Right lobe of liver (tissue), 4 donors: ENCODE measurements around the gene HACE1.
"Not testable (repeated sequence)": the region's sequence is repeated elsewhere in the genome, so short reads cannot be mapped to it uniquely, and the experiment has no call there.

Experiments used
- CTCF ChIP-seq, 4 donors: fragments of 200-600 bp in 3 of 4; fragments of 450-650 bp in 1 of 4; IDR thresholded peaks; one replicate each; pipeline versions ENCODE4 v1.5.1 to v1.8.0; 2016 to 2022; ENCODE audit warnings: antibody characterized with exemption in 4 of 4, mild to moderate bottlenecking in 2 of 4
- POLR2A ChIP-seq: fragments of 450-650 bp; IDR thresholded peaks from one replicate; pipeline ENCODE4 v1.6.1; 2017; ENCODE audit warnings: antibody characterized with exemption, mild to moderate bottlenecking
- donor health status: DM: no; HTN: no; CAD: no.
- donor health status: DM: no; HTN: no; CAD: no.
- donor health status: DM: no; HTN: yes; CAD: no.

GRCh38 chr6:104847721-104848120, 12.0 kb downstream of the HACE1 start:
- not testable (repeated sequence) for TF ChIP-seq POLR2A; CTCF (IDR thresholded peaks at IDR 0.05)
